WERI-Rb-1 (cell line): ENCODE data around the gene DMD.

ENCODE experiments used
- DNase-seq: peaks from one replicate; pipeline ENCODE4 v3.0.0-alpha.2; 2020
- H3K27ac ChIP-seq: fragments of 250-450 bp; sonication (Bioruptor Pico); 2 replicates; pipeline ENCODE4 v1.5.1; 2020; ENCODE audit warnings: mild to moderate bottlenecking, moderate library complexity
- H3K27me3 ChIP-seq: fragments of 250-450 bp; sonication (Bioruptor Pico); 2 replicates; pipeline ENCODE4 v1.5.1; 2021; ENCODE audit warnings: mild to moderate bottlenecking, low read depth, moderate library complexity; ENCODE audit not compliant: insufficient read depth, severe bottlenecking
- H3K36me3 ChIP-seq: fragments of 250-450 bp; sonication (Bioruptor Pico); 2 replicates; pipeline ENCODE4 v1.5.1; 2020; ENCODE audit warnings: mild to moderate bottlenecking, moderate library complexity
- H3K4me3 ChIP-seq: 2 replicates; pipeline ENCODE4 v1.5.1; 2011; ENCODE audit warnings: low read depth, mild to moderate bottlenecking, control low read depth, low read length
- H3K9me3 ChIP-seq: fragments of 250-450 bp; sonication (Bioruptor Pico); 2 replicates; pipeline ENCODE4 v1.5.1; 2021; ENCODE audit warnings: mild to moderate bottlenecking, moderate library complexity; ENCODE audit not compliant: severe bottlenecking
- TF ChIP-seq, protein P1 (sequence below): IDR thresholded peaks from 2 replicates; pipeline ENCODE4 v1.5.1; 2011; ENCODE audit warnings: low read depth, mild to moderate bottlenecking, control low read depth, inconsistent platforms, low read length

The DMD gene

DNA sequence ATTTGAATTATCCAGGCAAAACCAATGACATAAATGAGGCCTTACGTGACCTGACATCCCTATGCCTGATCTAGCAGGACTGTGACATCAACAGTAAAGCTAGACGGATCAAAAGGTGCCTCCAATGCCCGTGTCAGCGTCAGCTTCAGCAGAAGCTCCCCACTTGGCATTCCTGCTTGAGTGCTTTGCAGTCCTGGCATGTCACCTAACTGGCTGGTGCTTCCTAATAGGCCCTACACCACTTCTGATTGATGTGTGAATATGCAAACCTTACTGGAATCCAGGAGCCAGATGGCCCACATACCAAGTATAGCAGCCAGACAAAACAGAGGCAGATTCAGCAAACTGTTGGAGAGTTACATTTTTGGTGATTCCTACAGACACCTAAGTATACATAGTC, 224.2 kb downstream of the DMD start:
- TF ChIP-seq, protein P1, sequence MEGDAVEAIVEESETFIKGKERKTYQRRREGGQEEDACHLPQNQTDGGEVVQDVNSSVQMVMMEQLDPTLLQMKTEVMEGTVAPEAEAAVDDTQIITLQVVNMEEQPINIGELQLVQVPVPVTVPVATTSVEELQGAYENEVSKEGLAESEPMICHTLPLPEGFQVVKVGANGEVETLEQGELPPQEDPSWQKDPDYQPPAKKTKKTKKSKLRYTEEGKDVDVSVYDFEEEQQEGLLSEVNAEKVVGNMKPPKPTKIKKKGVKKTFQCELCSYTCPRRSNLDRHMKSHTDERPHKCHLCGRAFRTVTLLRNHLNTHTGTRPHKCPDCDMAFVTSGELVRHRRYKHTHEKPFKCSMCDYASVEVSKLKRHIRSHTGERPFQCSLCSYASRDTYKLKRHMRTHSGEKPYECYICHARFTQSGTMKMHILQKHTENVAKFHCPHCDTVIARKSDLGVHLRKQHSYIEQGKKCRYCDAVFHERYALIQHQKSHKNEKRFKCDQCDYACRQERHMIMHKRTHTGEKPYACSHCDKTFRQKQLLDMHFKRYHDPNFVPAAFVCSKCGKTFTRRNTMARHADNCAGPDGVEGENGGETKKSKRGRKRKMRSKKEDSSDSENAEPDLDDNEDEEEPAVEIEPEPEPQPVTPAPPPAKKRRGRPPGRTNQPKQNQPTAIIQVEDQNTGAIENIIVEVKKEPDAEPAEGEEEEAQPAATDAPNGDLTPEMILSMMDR: no peak
- Histone ChIP-seq H3K9me3 (no peaks in the 10 kb centered on the region), H3K36me3 (no peaks in the 10 kb centered on the region), H3K4me3 (no peak overlapping the region), H3K27ac (no peak overlapping the region), H3K27me3 (no peaks in the 10 kb centered on the region)
- no peak for DNase-seq

DNA sequence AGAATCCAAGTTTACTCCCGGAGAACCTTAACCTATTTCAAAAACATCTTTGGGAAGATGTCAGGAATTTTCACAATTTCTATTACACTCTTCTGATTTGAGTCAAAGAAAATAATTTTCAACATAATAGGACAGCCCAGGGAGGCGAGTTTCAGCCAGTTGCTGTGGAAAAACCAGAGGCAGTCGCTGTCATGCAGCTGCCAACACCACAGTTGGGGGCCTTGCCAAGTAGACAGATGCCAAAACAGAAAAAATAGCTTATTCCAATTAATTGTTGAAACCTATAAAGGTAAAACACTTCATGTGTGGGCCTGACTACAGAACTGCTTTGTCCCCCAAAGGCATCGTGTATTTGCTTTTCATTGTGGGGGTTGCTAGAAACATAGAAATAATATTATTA, 225.8 kb downstream of the DMD start:
- Histone ChIP-seq H3K4me3 (no peak overlapping the region), H3K27ac (no peak overlapping the region), H3K9me3 (no peaks in the 10 kb centered on the region), H3K27me3 (no peaks in the 10 kb centered on the region), H3K36me3 (no peaks in the 10 kb centered on the region)
- TF ChIP-seq, protein P1: no peak
- DNase-seq: no peak

DNA sequence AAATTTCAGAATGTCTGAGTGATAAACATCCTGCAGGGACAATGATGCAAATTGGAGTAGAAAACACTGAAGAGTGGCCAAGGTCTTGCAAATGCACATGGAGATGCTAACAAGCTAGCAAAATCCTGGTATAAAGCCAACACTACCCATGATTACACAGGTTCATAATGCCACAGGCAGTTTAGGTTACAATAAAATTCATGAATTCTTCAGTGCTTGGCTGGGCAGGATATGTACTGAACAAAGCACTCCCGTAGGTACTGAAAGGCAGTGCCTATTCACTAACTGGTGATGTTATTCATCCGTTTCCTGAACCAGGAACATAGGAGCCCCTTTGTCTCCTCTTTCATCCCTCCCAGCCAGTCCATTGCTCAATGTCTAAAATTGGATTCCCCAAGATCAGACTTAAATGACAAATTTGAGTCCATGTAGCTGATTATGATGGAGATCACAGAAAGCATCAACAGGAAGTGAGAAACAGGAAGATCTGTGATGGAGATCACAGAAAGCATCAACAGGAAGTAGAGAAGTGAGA, 244.5 kb downstream of the DMD start:
- H3K27me3 ChIP-seq: no peaks in the 10 kb centered on the region
- TF ChIP-seq, protein P1: no peak
- H3K4me3 ChIP-seq: no peak overlapping the region
- H3K9me3 ChIP-seq: no peaks in the 10 kb centered on the region
- H3K36me3 ChIP-seq: no peaks in the 10 kb centered on the region
- DNase-seq: no peak
- no peak overlapping the region for H3K27ac ChIP-seq

DNA sequence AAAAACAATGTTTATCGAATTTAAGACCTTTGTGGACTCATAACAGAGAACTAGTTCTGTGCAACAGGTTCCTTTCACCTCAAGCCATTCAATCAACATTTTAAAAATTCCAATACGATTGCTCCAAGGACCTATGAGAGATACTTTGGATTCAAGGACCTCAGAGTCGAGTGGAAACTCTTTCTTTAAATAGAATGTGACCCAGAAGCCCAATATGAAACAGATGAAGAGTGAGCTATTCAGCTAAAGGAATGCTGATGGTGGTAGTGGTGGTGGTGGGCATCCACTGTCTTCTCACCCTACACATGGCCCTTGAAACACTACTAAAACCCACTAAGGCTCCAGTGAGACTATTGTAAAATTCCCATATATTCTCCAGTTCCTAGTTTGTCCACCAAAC, 257.2 kb downstream of the DMD start:
- no peak overlapping the region for H3K27ac ChIP-seq
- no peaks in the 10 kb centered on the region for H3K36me3 ChIP-seq
- H3K4me3 ChIP-seq: no peak overlapping the region
- H3K27me3 ChIP-seq: peaks cover 7% of the 10 kb centered on the region
- DNase-seq: no peak
- H3K9me3 ChIP-seq: no peaks in the 10 kb centered on the region
- TF ChIP-seq, protein P1: no peak

GRCh38 chrX:32948130-32948529, 263.2 kb downstream of the DMD start:
- no peak overlapping the region for H3K4me3 ChIP-seq
- H3K27ac ChIP-seq: no peak overlapping the region
- no peak for DNase-seq
- TF ChIP-seq, protein P1: no peak
- no peaks in the 10 kb centered on the region for H3K36me3 ChIP-seq
- peaks cover 5% of the 10 kb centered on the region for H3K27me3 ChIP-seq
- no peaks in the 10 kb centered on the region for H3K9me3 ChIP-seq

DNA sequence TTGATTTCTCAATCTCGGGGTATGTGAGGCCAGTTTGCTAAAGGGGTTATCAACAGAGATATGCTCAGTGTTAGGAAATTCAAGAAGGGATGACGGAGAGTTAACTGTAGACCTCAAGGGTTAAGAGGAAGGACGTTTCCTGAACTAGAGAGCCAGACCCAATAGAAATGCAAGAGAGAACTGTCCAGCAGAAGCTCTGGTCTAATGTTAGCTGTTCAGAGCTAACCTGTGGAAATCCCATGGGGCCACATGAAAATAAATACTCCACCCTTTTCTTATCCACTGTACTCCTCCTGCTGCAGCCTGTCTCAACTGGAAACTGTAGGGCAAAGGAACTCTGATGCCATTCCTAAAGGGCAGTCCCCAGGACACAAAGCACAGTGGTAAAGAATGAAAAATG, 274.3 kb downstream of the DMD start:
- Histone ChIP-seq H3K4me3 (no peak overlapping the region), H3K36me3 (no peaks in the 10 kb centered on the region), H3K27ac (no peak overlapping the region), H3K27me3 (peaks cover 14% of the 10 kb centered on the region), H3K9me3 (no peaks in the 10 kb centered on the region)
- no peak for DNase-seq
- TF ChIP-seq, protein P1: no peak
